Transverse colon (tissue), 4 donors: ENCODE data around the gene VGF. TPM values are rescaled to one million over a fixed set of nuclear protein-coding genes. Genes with fewer than 3 reads are reported as not detected.

Source experiments
- DNase-seq: peaks from one replicate; pipeline ENCODE4 v3.0.0-alpha.2; 2019
- H3K27ac ChIP-seq, 4 donors: fragments of 200-600 bp; sonication (generic); 2 replicates each; pipeline ENCODE4 v1.5.1; 2016 to 2018; ENCODE audit warnings: inconsistent platforms in 4 of 4
- H3K27me3 ChIP-seq: fragments of 200-600 bp; sonication (generic); 2 replicates; pipeline ENCODE4 v1.5.1; 2017; ENCODE audit warnings: inconsistent platforms
- H3K36me3 ChIP-seq, 4 donors: fragments of 200-600 bp; sonication (generic); 2 replicates each; pipeline ENCODE4 v1.5.1; 2017 to 2019; ENCODE audit warnings: inconsistent platforms in 4 of 4
- H3K4me1 ChIP-seq, 4 donors: fragments of 200-600 bp; sonication (generic); 2 replicates each; pipeline ENCODE4 v1.5.1; 2017 to 2020; ENCODE audit warnings: inconsistent platforms in 4 of 4
- H3K4me3 ChIP-seq, 4 donors: fragments of 200-600 bp; sonication (generic); 1 replicate in 1 of 4; 2 replicates in 3 of 4; pipeline versions ENCODE4 v1.5.1 to v1.6.1; 2017 to 2019; ENCODE audit warnings: inconsistent platforms in 4 of 4
- H3K9me3 ChIP-seq, 2 donors: fragments of 200-600 bp; sonication (generic); 2 replicates each; pipeline ENCODE4 v1.5.1; 2017 to 2019; ENCODE audit warnings: inconsistent platforms in 2 of 2
- CTCF ChIP-seq, 5 experiments: fragments of 200-600 bp in 3 of 5; fragments of 450-650 bp in 2 of 5; sonication (generic) in 3 of 5; IDR thresholded peaks; 1 replicate in 2 of 5; 2 replicates in 3 of 5; pipeline ENCODE4 v1.5.1; 2016 to 2017; ENCODE audit warnings: antibody characterized with exemption in 5 of 5, inconsistent platforms in 3 of 5, mild to moderate bottlenecking in 2 of 5, moderate library complexity in 1 of 5
- EP300 ChIP-seq: sonication (generic); formaldehyde crosslinking; IDR thresholded peaks from one replicate; pipeline ENCODE4 v1.6.1; 2017; ENCODE audit warnings: antibody characterized with exemption, low read depth
- POLR2A ChIP-seq: fragments of 450-650 bp; IDR thresholded peaks from one replicate; pipeline ENCODE4 v1.6.1; 2016; ENCODE audit warnings: antibody characterized with exemption, mild to moderate bottlenecking, moderate library complexity
- POLR2AphosphoS5 ChIP-seq, 3 donors: sonication (generic); formaldehyde crosslinking; IDR thresholded peaks; one replicate each; pipeline ENCODE4 v1.6.1; 2016; ENCODE audit warnings: antibody characterized with exemption in 3 of 3
- WGBS, 2 donors: methylation state at CpG; one replicate each; pipeline ENCODE4 v1.1.5; 2018; ENCODE audit warnings: low coverage in 1 of 2; 5-methylcytosine and 5-hydroxymethylcytosine counted together
- in situ Hi-C, 4 donors: fragments of 200-750 bp; cut with MboI; loops; one replicate each; pipeline versions ENCODE4 v1.15.0 to v1.15.1; 2017; ENCODE audit warnings: low sequenced_read_pairs in 3 of 4, low pct_ligation_motif_present in 1 of 4, low pct_unique_long_range_greater_than_20kb in 1 of 4
- intact Hi-C: fragments of 100-400 bp; cut with DNase I; formaldehyde crosslinking; loops from one replicate; pipeline ENCODE4 v1.15.1; 2023; ENCODE audit warnings: low total_unique reads
- total RNA-seq, 4 donors: library from RNA; depleted of rRNA; stranded (reverse); fragments of >200 nt; gene quantifications; one replicate each; pipeline ENCODE4 v1.1.0, GENCODE V29; 2016

VGF gene
- total RNA-seq, 4 donors from 2014 or later: 0.95 TPM; not detected in 3

DNA sequence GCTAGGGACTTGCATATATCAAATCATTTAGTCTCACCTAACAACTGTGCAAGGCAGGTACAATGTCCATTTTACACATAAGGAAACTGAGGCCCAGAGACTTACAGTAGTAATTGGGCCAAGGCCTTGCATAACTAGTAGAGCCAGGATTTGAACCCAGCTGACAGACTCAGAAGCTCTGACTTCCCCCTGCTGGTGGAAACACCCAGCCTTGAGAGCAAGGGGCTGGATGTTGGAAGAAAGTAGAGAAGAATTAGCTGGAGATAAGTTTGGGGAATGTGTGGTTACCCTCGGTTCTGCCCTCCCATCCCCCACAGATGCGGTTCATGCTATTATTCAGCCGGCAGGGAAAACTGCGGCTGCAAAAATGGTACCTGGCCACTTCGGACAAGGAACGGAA lies 9.1 kb downstream of the VGF start:
- 73 to 85% methylated on average over 2 to 6 of the region's 6 CpGs for WGBS, 2 donors
- H3K27ac ChIP-seq: peak overlapping the region in 1 of 4 donors; percentile 34
- TF ChIP-seq POLR2A (no peak), POLR2AphosphoS5 (IDR thresholded peaks at IDR 0.05) (no peak), EP300 (no peak), CTCF (IDR thresholded peaks at IDR 0.05) (no peak)
- H3K4me1 ChIP-seq: peaks cover 5 to 16% (median 10%) of the 10 kb centered on the region in 4 donors
- intact Hi-C loops (no loop called here), in situ Hi-C loops (no loop called here)
- no peaks in the 10 kb centered on the region for H3K9me3 ChIP-seq
- no peak overlapping the region for H3K4me3 ChIP-seq
- H3K36me3 ChIP-seq: peaks cover 0 to 8% (median 3%) of the 10 kb centered on the region in 4 donors
- peaks cover 3% of the 10 kb centered on the region for H3K27me3 ChIP-seq
- DNase-seq: no peak

DNA sequence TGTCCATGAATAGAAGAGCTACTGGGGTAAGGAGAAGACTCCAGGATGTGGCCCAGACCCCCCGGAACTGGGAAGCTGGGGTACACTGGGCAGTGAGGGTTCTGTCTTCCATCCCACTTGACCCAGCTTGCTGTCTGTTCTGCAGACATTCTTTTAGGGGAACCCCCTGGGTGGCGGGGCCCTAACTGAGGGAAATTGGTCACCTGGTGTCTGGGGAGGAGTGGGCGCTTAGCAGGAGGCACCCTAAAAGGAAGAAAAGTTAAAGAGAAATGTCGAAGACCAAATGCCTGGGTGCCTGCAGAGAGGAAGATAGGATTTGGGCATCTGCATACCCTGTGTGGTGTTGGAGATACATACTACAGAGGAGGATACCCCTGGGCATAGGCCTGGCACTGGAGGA lies 10.1 kb downstream of the VGF start:
- TF ChIP-seq EP300 (no peak), POLR2AphosphoS5 (IDR thresholded peaks at IDR 0.05) (no peak), POLR2A (no peak), CTCF (IDR thresholded peaks at IDR 0.05) (no peak)
- 38 to 59% methylated on average over 3 to 4 of the region's 4 CpGs for WGBS, 2 donors
- DNase-seq: no peak
- peaks cover 5 to 16% (median 10%) of the 10 kb centered on the region in 4 donors for H3K4me1 ChIP-seq
- in situ Hi-C loops (no loop called here), intact Hi-C loops (no loop called here)
- H3K27me3 ChIP-seq: no peaks in the 10 kb centered on the region
- peak overlapping the region; percentile 59 to 96 (median 88) for H3K4me3 ChIP-seq
- peak overlapping the region; percentile 66 to 85 (median 78) for H3K27ac ChIP-seq
- peaks cover 0 to 8% (median 3%) of the 10 kb centered on the region in 4 donors for H3K36me3 ChIP-seq
- no peaks in the 10 kb centered on the region for H3K9me3 ChIP-seq

DNA sequence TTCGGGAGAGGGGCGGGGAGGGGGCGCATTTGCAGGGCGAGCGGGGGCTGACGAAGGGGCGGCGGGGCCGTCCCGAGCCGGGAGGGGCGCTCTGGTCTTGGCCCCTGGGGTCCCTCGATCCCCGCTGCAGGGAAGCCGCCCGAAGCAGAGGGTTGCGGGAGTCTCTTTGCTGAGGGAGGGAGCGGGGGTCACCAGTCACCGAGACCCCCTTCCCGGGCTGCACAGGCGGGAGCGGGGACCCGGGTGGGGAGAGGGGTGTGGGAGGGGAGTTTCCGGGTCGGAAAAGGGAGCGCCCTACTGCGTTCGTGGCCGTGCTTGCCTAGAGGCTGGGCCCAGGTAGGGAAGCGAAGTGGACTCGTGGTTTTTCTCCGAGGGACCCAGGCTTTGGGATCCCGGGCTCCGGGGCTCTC lies 10.7 kb downstream of the VGF start:
- intact Hi-C loops: no loop called here
- Histone ChIP-seq H3K9me3 (no peaks in the 10 kb centered on the region), H3K27ac (peak overlapping the region; percentile 66 to 85 (median 78)), H3K27me3 (no peaks in the 10 kb centered on the region), H3K4me1 (peaks cover 5 to 16% (median 10%) of the 10 kb centered on the region in 4 donors), H3K4me3 (peak overlapping the region; percentile 59 to 96 (median 88)), H3K36me3 (peaks cover 0 to 8% (median 3%) of the 10 kb centered on the region in 4 donors)
- 0% methylated on average over 17 of the region's 34 CpGs; no CpG with 5 or more reads in 1 of the 2 donors for WGBS, 2 donors
- TF ChIP-seq CTCF (IDR thresholded peaks at IDR 0.05) (no peak), POLR2A (no peak), POLR2AphosphoS5 (IDR thresholded peaks at IDR 0.05) (no peak), EP300 (no peak)
- in situ Hi-C loops: no loop called here
- DNase-seq: peak; percentile 54

GRCh38 chr7:101153969-101154692 lies 11.2 kb downstream of the VGF start, which contains the start of gene AP1S1:
TSS of gene AP1S1 (plus strand) at chr7:101154476. CDS start at chr7:101154515, 39 bp downstream.
- intact Hi-C loops: no loop called here
- peak; percentile 37 for TF ChIP-seq POLR2A
- no peak for TF ChIP-seq CTCF (IDR thresholded peaks at IDR 0.05)
- TF ChIP-seq POLR2AphosphoS5 (IDR thresholded peaks at IDR 0.05): peak; percentile 45 to 88 (median 51)
- TF ChIP-seq EP300: no peak
- in situ Hi-C loops: no loop called here
- DNase-seq: peak; percentile 96
- peaks cover 0 to 8% (median 0%) of the 10 kb centered on the region in 4 donors for H3K36me3 ChIP-seq
- 4 to 36% methylated on average over 5 to 44 of the region's 51 CpGs for WGBS, 2 donors
- H3K27me3 ChIP-seq: no peaks in the 10 kb centered on the region
- no peaks in the 10 kb centered on the region for H3K9me3 ChIP-seq
- H3K4me1 ChIP-seq: peaks cover 5 to 16% (median 10%) of the 10 kb centered on the region in 4 donors
- H3K27ac ChIP-seq: peak within 1 kb of the TSS; percentile 66 to 85 (median 78)
- H3K4me3 ChIP-seq: peak within 1 kb of the TSS; percentile 59 to 96 (median 88)
